Right ventricle myocardium superior (tissue), 1 donor: ENCODE results near the gene SNAP25. TPM values are rescaled to one million over a fixed set of nuclear protein-coding genes. Genes with fewer than 3 reads are reported as not detected.
A peak's percentile ranks its signal among the peaks of the same experiment; 100 is the strongest.

Source experiments
- ATAC-seq: fragments of 200-7000 bp; cut with Tn5 transposase; one replicate; pipeline ENCODE4 v1.9.1; 2020; ENCODE audit warnings: mild to moderate bottlenecking; ENCODE audit not compliant: poor library complexity
- DNase-seq: peaks from one replicate; pipeline ENCODE4 v3.0.0-alpha.2; 2020
- intact Hi-C: fragments of 100-400 bp; cut with DNase I; formaldehyde crosslinking; loops from one replicate; pipeline ENCODE4 v1.11.2; 2022
- total RNA-seq: library from RNA; stranded (reverse); fragmentation: NEBNext Ultra II Directional; extraction: Animal tissue kit (Norgen Biotek cat#: 25700); gene quantifications from one replicate; pipeline ENCODE4 v1.2.1, GENCODE V29; 2021
- donor health status: DM: no; HTN: yes; CAD: no; lungs with severe emphysema.

Gene SNAP25
- total RNA-seq, 1 donor from 2014 or later: not detected

GRCh38 chr20:10318291-10319024 lies 99.8 kb downstream of the SNAP25 start:
- DNase-seq: no peak
- intact Hi-C loops: no loop called here
- ATAC-seq: no peak

GRCh38 chr20:10319855-10320254 lies 101.2 kb downstream of the SNAP25 start:
- ATAC-seq (no peak), DNase-seq (no peak)
- intact Hi-C loops: no loop called here

- intact Hi-C loops: no loop called here
- DNase-seq: no peak
- ATAC-seq: peak; percentile 41
Measured at GRCh38 chr20:10321138-10321717, 102.6 kb downstream of the SNAP25 start.

GRCh38 chr20:10322073-10323012 lies 103.7 kb downstream of the SNAP25 start:
- intact Hi-C loops: no loop called here
- no peak for ATAC-seq

GRCh38 chr20:10323729-10324128 lies 105.1 kb downstream of the SNAP25 start:
- no peak for DNase-seq
- intact Hi-C loops: no loop called here

More at GRCh38 chr20:10322073-10323012, 103.7 kb downstream of the SNAP25 start:
- DNase-seq: no peak

GRCh38 chr20:10324198-10324847 lies 105.7 kb downstream of the SNAP25 start:
- ATAC-seq (peak; percentile 38), DNase-seq (no peak)
- intact Hi-C loops: no loop called here

More at GRCh38 chr20:10323729-10324128, 105.1 kb downstream of the SNAP25 start:
- ATAC-seq: no peak

- intact Hi-C loops: no loop called here
- ATAC-seq (no peak), DNase-seq (no peak)
Measured at GRCh38 chr20:10328897-10329255, 110.2 kb downstream of the SNAP25 start.

- intact Hi-C loops: no loop called here
- no peak for ATAC-seq
- DNase-seq: no peak
Measured at GRCh38 chr20:10329387-10330005, 110.9 kb downstream of the SNAP25 start.

- intact Hi-C loops: no loop called here
- DNase-seq (no peak), ATAC-seq (no peak)
Measured at GRCh38 chr20:10330071-10330470, 111.4 kb downstream of the SNAP25 start.

GRCh38 chr20:10332656-10333415 lies 114.2 kb downstream of the SNAP25 start:
- no peak for ATAC-seq
- intact Hi-C loops: no loop called here
- DNase-seq: no peak

GRCh38 chr20:10336959-10337729 lies 118.5 kb downstream of the SNAP25 start:
- ATAC-seq (no peak), DNase-seq (no peak)
- intact Hi-C loops: no loop called here

GRCh38 chr20:10338426-10339180 lies 120.0 kb downstream of the SNAP25 start:
- intact Hi-C loops: no loop called here
- DNase-seq (no peak), ATAC-seq (no peak)

- no peak for ATAC-seq
- intact Hi-C loops: no loop called here
Measured at GRCh38 chr20:10339609-10340008, 121.0 kb downstream of the SNAP25 start.

GRCh38 chr20:10342152-10342551 lies 123.5 kb downstream of the SNAP25 start:
- intact Hi-C loops: no loop called here
- no peak for DNase-seq
- ATAC-seq: no peak

More at GRCh38 chr20:10339609-10340008, 121.0 kb downstream of the SNAP25 start:
- DNase-seq: no peak

GRCh38 chr20:10344953-10345352 lies 126.3 kb downstream of the SNAP25 start:
- intact Hi-C loops: no loop called here
- DNase-seq (no peak), ATAC-seq (no peak)

GRCh38 chr20:10347086-10347880 lies 128.7 kb downstream of the SNAP25 start:
- ATAC-seq: no peak
- intact Hi-C loops: no loop called here
- DNase-seq: no peak
